Smooth muscle cell (in vitro differentiated cells): ENCODE results near the gene ZMIZ1. TPM values are rescaled to one million over a fixed set of nuclear protein-coding genes. Genes with fewer than 3 reads are reported as not detected.

Experiments used
- DNase-seq: peaks from one replicate; lab custom pipeline; 2025; ENCODE audit not compliant: unreplicated experiment; lab: John Stamatoyannopoulos, UW
- H2AFZ ChIP-seq: fragments of 200-600 bp; sonication (generic); 2 replicates; pipeline ENCODE4 v1.6.0; 2016; ENCODE audit warnings: antibody characterized with exemption, low read depth, mild to moderate bottlenecking
- H3F3A ChIP-seq: fragments of 200-600 bp; sonication (generic); 2 replicates; pipeline ENCODE4 v1.6.0; 2017; ENCODE audit warnings: antibody characterized with exemption, low read depth
- H3K27ac ChIP-seq: fragments of 200-600 bp; sonication (generic); 2 replicates; pipeline ENCODE4 v1.5.1; 2016; ENCODE audit warnings: low read depth, mild to moderate bottlenecking
- H3K27me3 ChIP-seq: fragments of 200-600 bp; sonication (generic); 2 replicates; pipeline ENCODE4 v1.6.1; 2016; ENCODE audit warnings: low read depth, mild to moderate bottlenecking
- H3K36me3 ChIP-seq: fragments of 200-600 bp; sonication (generic); 2 replicates; pipeline ENCODE4 v1.5.1; 2016; ENCODE audit warnings: low read depth
- H3K4me1 ChIP-seq: fragments of 200-600 bp; sonication (generic); 2 replicates; pipeline ENCODE4 v1.5.1; 2016; ENCODE audit warnings: low read depth
- H3K4me2 ChIP-seq: fragments of 200-600 bp; sonication (generic); 2 replicates; pipeline ENCODE4 v1.6.0; 2016; ENCODE audit warnings: mild to moderate bottlenecking
- H3K4me3 ChIP-seq: fragments of 200-600 bp; sonication (generic); 2 replicates; pipeline ENCODE4 v1.5.1; 2016; ENCODE audit warnings: mild to moderate bottlenecking
- H3K79me2 ChIP-seq: fragments of 200-600 bp; sonication (generic); 2 replicates; pipeline ENCODE4 v1.6.0; 2016; ENCODE audit warnings: low read depth, mild to moderate bottlenecking
- H3K9ac ChIP-seq: fragments of 200-600 bp; sonication (generic); 2 replicates; pipeline ENCODE4 v1.6.0; 2016; ENCODE audit warnings: low read depth
- H3K9me3 ChIP-seq: fragments of 200-600 bp; sonication (generic); replicated peaks from 2 replicates; pipeline ENCODE4 v1.5.1; 2016; ENCODE audit warnings: low read depth
- H4K20me1 ChIP-seq: fragments of 200-600 bp; sonication (generic); 2 replicates; pipeline ENCODE4 v1.6.0; 2016; ENCODE audit warnings: low read depth
- CTCF ChIP-seq: fragments of 200-600 bp; sonication (generic); IDR thresholded peaks from 2 replicates; pipeline ENCODE4 v1.5.1; 2017; ENCODE audit warnings: borderline replicate concordance, mild to moderate bottlenecking, antibody characterized with exemption; ENCODE audit not compliant: insufficient read depth, poor library complexity, severe bottlenecking
- WGBS: methylation state at CpG from one replicate; pipeline ENCODE4 v1.1.7; 2016; ENCODE audit warnings: low lambda C conversion rate; 5-methylcytosine and 5-hydroxymethylcytosine counted together
- polyA plus RNA-seq: library from polyadenylated mRNA; unstranded; fragments of >200 nt; fragmentation: Nextera tagmentation; extraction: Ambion mirVana; gene quantifications from 2 replicates; pipeline ENCODE4 v1.2.1, GENCODE V29; 2016
- total RNA-seq: library from RNA; depleted of rRNA; stranded (reverse); fragments of >200 nt; gene quantifications from 2 replicates; pipeline ENCODE4 v1.2.3, GENCODE V29; 2014

The ZMIZ1 gene
- total and polyA plus RNA-seq, 2 experiments from 2014 or later: 24.2 to 31.3 TPM

- H3F3A ChIP-seq: peaks cover 8% of the 10 kb centered on the region
- no peak overlapping the region for H2AFZ ChIP-seq
- H3K9ac ChIP-seq: no peak overlapping the region
- no peaks in the 10 kb centered on the region for H3K9me3 ChIP-seq
- TF ChIP-seq CTCF: no peak
- peaks cover 96% of the 10 kb centered on the region for H4K20me1 ChIP-seq
- H3K4me1 ChIP-seq: peaks cover 29% of the 10 kb centered on the region
- H3K4me2 ChIP-seq: no peak overlapping the region
- H3K79me2 ChIP-seq: peaks cover 80% of the 10 kb centered on the region
- no peaks in the 10 kb centered on the region for H3K27me3 ChIP-seq
- H3K27ac ChIP-seq: no peak overlapping the region
- H3K4me3 ChIP-seq: no peak overlapping the region
- H3K36me3 ChIP-seq: no peaks in the 10 kb centered on the region
- WGBS: 88% methylated on average over 13 of the region's 13 CpGs
- DNase-seq: no peak
These were observed 63.3 kb downstream of the ZMIZ1 start for GRCh38 chr10:79131836-79132631.

GRCh38 chr10:79132681-79133381 lies 64.1 kb downstream of the ZMIZ1 start:
- no peak for TF ChIP-seq CTCF

GRCh38 chr10:79133416-79133815 lies 64.7 kb downstream of the ZMIZ1 start:
- H3K9ac ChIP-seq: no peak overlapping the region
- no peak overlapping the region for H3K27ac ChIP-seq
- DNase-seq: no peak
- TF ChIP-seq CTCF: no peak
- H3K36me3 ChIP-seq: no peaks in the 10 kb centered on the region
- H3F3A ChIP-seq: peaks cover 6% of the 10 kb centered on the region
- WGBS: 81% methylated on average over 2 of the region's 2 CpGs
- H4K20me1 ChIP-seq: peaks cover 89% of the 10 kb centered on the region
- no peak overlapping the region for H3K4me3 ChIP-seq
- no peak overlapping the region for H2AFZ ChIP-seq
- no peaks in the 10 kb centered on the region for H3K27me3 ChIP-seq
- H3K4me1 ChIP-seq: peaks cover 39% of the 10 kb centered on the region
- H3K4me2 ChIP-seq: no peak overlapping the region
- no peaks in the 10 kb centered on the region for H3K9me3 ChIP-seq
- peaks cover 82% of the 10 kb centered on the region for H3K79me2 ChIP-seq

More at GRCh38 chr10:79132681-79133381, 64.1 kb downstream of the ZMIZ1 start:
- no peaks in the 10 kb centered on the region for H3K9me3 ChIP-seq
- H3K36me3 ChIP-seq: no peaks in the 10 kb centered on the region
- H3K27me3 ChIP-seq: no peaks in the 10 kb centered on the region
- 42% methylated on average over 7 of the region's 7 CpGs for WGBS
- peaks cover 82% of the 10 kb centered on the region for H3K79me2 ChIP-seq
- H4K20me1 ChIP-seq: peaks cover 92% of the 10 kb centered on the region
- no peak overlapping the region for H3K4me2 ChIP-seq
- H3K4me3 ChIP-seq: no peak overlapping the region
- H3K9ac ChIP-seq: no peak overlapping the region
- DNase-seq: no peak
- H3K4me1 ChIP-seq: peaks cover 33% of the 10 kb centered on the region
- H3K27ac ChIP-seq: no peak overlapping the region
- no peak overlapping the region for H2AFZ ChIP-seq
- peaks cover 6% of the 10 kb centered on the region for H3F3A ChIP-seq
